ENCODE results near the gene SLC6A13. TPM values are rescaled to one million over a fixed set of nuclear protein-coding genes. Genes with fewer than 3 reads are reported as not detected.
"Not testable (repeated sequence)": the region's sequence is repeated elsewhere in the genome, so short reads cannot be mapped to it uniquely, and the experiment has no call there.

Gene SLC6A13
- polyA plus RNA-seq, 4 donors, result 46.3 to 58.2 (median 48.7) TPM

- no peak for DNase-seq (ENCODE audit: low read depth in 4 of 4, low spot score in 3 of 4)
Observed at GRCh38 chr12:236445-236844, 26.2 kb downstream of the SLC6A13 start.

- DNase-seq (ENCODE audit: low read depth in 4 of 4, low spot score in 3 of 4), result not testable (repeated sequence)
Observed at GRCh38 chr12:235967-236366, 26.7 kb downstream of the SLC6A13 start.

GRCh38 chr12:234891-235415 is 27.7 kb downstream of the SLC6A13 start:
- DNase-seq (ENCODE audit: low read depth in 4 of 4, low spot score in 3 of 4), result no peak

GRCh38 chr12:234019-234418 is 28.6 kb downstream of the SLC6A13 start:
- DNase-seq (ENCODE audit: low read depth in 4 of 4, low spot score in 3 of 4), result no peak

GRCh38 chr12:233615-233968 is 29.0 kb downstream of the SLC6A13 start:
- DNase-seq (ENCODE audit: low read depth in 4 of 4, low spot score in 3 of 4), result no peak

- no peak for DNase-seq (ENCODE audit: low read depth in 4 of 4, low spot score in 3 of 4)
Observed at GRCh38 chr12:232731-233614, 29.7 kb downstream of the SLC6A13 start.

GRCh38 chr12:230925-231671 is 31.5 kb downstream of the SLC6A13 start:
- DNase-seq (ENCODE audit: low read depth in 4 of 4, low spot score in 3 of 4), result no peak

- DNase-seq (ENCODE audit: low read depth in 4 of 4, low spot score in 3 of 4), result no peak
Observed at GRCh38 chr12:229441-230191, 33.0 kb downstream of the SLC6A13 start.

GRCh38 chr12:228846-229200 is 33.8 kb downstream of the SLC6A13 start:
- no peak for DNase-seq (ENCODE audit: low read depth in 4 of 4, low spot score in 3 of 4)

- DNase-seq (ENCODE audit: low read depth in 4 of 4, low spot score in 3 of 4), result no peak
Observed at GRCh38 chr12:227923-228845, 34.5 kb downstream of the SLC6A13 start.

GRCh38 chr12:227286-227915 is 35.2 kb downstream of the SLC6A13 start:
- no peak for DNase-seq (ENCODE audit: low read depth in 4 of 4, low spot score in 3 of 4)

GRCh38 chr12:226401-226800 is 36.2 kb downstream of the SLC6A13 start:
- no peak for DNase-seq (ENCODE audit: low read depth in 4 of 4, low spot score in 3 of 4)

GRCh38 chr12:225012-225411 is 37.6 kb downstream of the SLC6A13 start:
- DNase-seq (ENCODE audit: low read depth in 4 of 4, low spot score in 3 of 4), result no peak

- DNase-seq (ENCODE audit: low read depth in 4 of 4, low spot score in 3 of 4), result no peak
Observed at GRCh38 chr12:224330-224729, 38.3 kb downstream of the SLC6A13 start.

- DNase-seq (ENCODE audit: low read depth in 4 of 4, low spot score in 3 of 4), result no peak
Observed at GRCh38 chr12:223841-224240, 38.8 kb downstream of the SLC6A13 start.

- DNase-seq (ENCODE audit: low read depth in 4 of 4, low spot score in 3 of 4), result no peak
Observed at GRCh38 chr12:221736-222135, 40.9 kb downstream of the SLC6A13 start.

GRCh38 chr12:220946-221550 is 41.6 kb downstream of the SLC6A13 start:
- no peak for DNase-seq (ENCODE audit: low read depth in 4 of 4, low spot score in 3 of 4)

- DNase-seq (ENCODE audit: low read depth in 4 of 4, low spot score in 3 of 4), result no peak
Observed at GRCh38 chr12:220491-220890, 42.1 kb downstream of the SLC6A13 start.

- peak in 1 of 4 donors; percentile 52 for DNase-seq (ENCODE audit: low read depth in 4 of 4, low spot score in 3 of 4)
Observed at GRCh38 chr12:219891-220352, 42.7 kb downstream of the SLC6A13 start.
